Parathyroid adenoma (tissue), 2 donors: ENCODE results near the gene PPCDC.

ENCODE experiments used
- H2AFZ ChIP-seq: fragments of 300-600 bp; sonication (generic); one replicate; pipeline ENCODE4 v1.7.0; 2017; ENCODE audit warnings: antibody characterized with exemption, mild to moderate bottlenecking
- H3K27ac ChIP-seq: fragments of 300-600 bp; sonication (generic); one replicate; pipeline ENCODE4 v1.7.0; 2017
- H3K27me3 ChIP-seq: fragments of 300-600 bp; sonication (generic); one replicate; pipeline ENCODE4 v1.7.0; 2017; ENCODE audit warnings: low read length; ENCODE audit not compliant: control insufficient read depth, insufficient read depth
- H3K36me3 ChIP-seq: fragments of 300-600 bp; sonication (generic); one replicate; pipeline ENCODE4 v1.7.0; 2017; ENCODE audit warnings: low read length; ENCODE audit not compliant: control insufficient read depth, insufficient read depth
- H3K4me1 ChIP-seq: fragments of 300-600 bp; sonication (generic); one replicate; pipeline ENCODE4 v1.7.0; 2017; ENCODE audit warnings: control low read depth
- H3K4me2 ChIP-seq: fragments of 300-600 bp; sonication (generic); one replicate; pipeline ENCODE4 v1.7.0; 2017; ENCODE audit warnings: low read length
- H3K4me3 ChIP-seq: fragments of 300-600 bp; sonication (generic); one replicate; pipeline ENCODE4 v1.7.0; 2017; ENCODE audit warnings: low read depth, low read length
- H3K79me2 ChIP-seq: fragments of 300-600 bp; sonication (generic); one replicate; pipeline ENCODE4 v1.7.0; 2017; ENCODE audit warnings: control low read depth
- H3K9ac ChIP-seq: fragments of 300-600 bp; sonication (generic); one replicate; pipeline ENCODE4 v1.7.0; 2017; ENCODE audit warnings: mild to moderate bottlenecking
- H3K9me3 ChIP-seq: fragments of 300-600 bp; sonication (generic); one replicate; pipeline ENCODE4 v1.7.0; 2017; ENCODE audit warnings: low read length; ENCODE audit not compliant: control insufficient read depth
- CTCF ChIP-seq: fragments of 300-600 bp; sonication (generic); IDR thresholded peaks from one replicate; pipeline ENCODE4 v1.7.0; 2017; ENCODE audit warnings: antibody characterized with exemption, mild to moderate bottlenecking
- donor health status: primary hyperparathyroidism.

Gene PPCDC

DNA sequence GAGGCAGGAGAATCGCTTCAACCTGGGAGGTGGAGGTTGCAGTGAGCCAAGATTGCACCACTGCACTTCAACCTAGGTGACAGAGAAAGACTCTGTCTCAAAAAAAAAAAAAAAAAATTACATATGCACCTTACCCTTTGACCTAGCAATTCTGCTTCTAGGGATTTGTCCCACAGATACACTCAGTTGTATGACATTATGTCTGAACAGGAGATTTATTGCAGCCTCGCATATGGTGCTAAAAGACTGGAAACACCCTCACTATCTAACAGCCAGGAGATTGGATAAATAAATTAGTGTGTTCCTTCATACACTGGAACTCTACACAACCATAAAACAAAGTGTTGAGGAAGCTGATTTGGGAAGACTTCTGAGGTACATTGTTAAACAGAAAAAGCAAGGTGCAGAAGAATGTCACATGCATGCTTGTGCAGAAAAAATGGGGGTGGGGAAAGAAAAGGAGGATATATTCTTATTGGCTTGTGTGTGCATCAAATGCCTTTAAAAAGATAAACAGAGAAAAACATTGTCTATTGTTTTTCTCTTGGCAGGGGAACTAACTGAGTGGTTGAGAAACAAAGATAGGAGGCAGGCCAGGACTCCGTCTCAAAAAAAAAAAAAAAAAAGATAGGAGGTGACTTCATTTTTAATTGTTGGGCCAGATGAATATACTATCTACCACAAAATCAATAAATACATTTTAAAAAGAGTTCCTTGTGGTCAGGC is 30.9 kb downstream of the PPCDC start:
- Histone ChIP-seq H3K4me1 (peaks cover 8% of the 10 kb centered on the region), H3K9ac (no peak overlapping the region), H3K27me3 (no peaks in the 10 kb centered on the region), H3K4me2 (no peak overlapping the region), H3K27ac (no peak overlapping the region), H3K4me3 (no peak overlapping the region), H3K79me2 (no peaks in the 10 kb centered on the region), H2AFZ (no peak overlapping the region), H3K9me3 (no peaks in the 10 kb centered on the region), H3K36me3 (no peaks in the 10 kb centered on the region)
- no peak for TF ChIP-seq CTCF

GRCh38 chr15:75056036-75056435 is 32.6 kb downstream of the PPCDC start:
- Histone ChIP-seq H3K79me2 (no peaks in the 10 kb centered on the region), H3K9me3 (no peaks in the 10 kb centered on the region), H2AFZ (no peak overlapping the region), H3K4me3 (no peak overlapping the region), H3K4me1 (no peaks in the 10 kb centered on the region), H3K4me2 (no peak overlapping the region), H3K27ac (no peak overlapping the region), H3K27me3 (no peaks in the 10 kb centered on the region), H3K9ac (no peak overlapping the region), H3K36me3 (no peaks in the 10 kb centered on the region)
- no peak for TF ChIP-seq CTCF

DNA sequence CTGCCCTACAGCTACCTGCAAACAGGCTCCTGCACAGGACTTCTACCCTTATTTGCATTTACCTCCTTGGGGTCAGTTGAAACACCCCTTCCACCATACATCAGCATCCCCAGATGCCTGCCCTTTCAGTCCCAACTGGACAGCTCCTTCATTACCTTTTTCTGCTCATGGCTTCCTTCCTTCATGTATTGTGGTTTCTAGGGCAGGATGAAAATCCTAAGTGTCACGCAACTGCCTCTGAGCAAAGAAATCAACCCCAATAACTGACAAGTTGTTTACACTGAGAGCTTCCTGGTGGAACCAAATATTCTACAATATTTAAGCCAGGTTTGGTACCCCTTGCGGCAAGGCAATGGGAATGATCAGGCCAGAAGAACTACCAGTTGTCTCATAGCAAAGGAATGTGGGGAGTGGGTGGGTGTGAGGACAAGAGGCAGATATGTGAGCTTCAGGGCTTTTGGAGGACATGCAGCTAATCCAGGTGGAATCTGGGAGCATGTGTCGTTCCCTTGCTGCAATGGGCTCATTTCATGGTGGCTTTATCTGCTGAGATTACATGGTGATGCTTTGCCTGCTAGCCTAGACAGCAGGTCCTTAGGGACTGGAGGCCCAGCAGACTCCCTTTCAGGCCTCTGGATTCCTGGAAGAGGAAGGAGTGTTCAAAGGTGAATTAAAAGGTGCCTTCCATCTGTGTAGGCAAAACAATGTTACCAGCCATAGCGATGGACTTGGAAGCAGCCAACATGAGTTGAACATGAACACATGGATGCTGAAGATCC is 34.9 kb downstream of the PPCDC start:
- no peak overlapping the region for H3K4me2 ChIP-seq
- H3K27ac ChIP-seq, result no peak overlapping the region
- no peak for TF ChIP-seq CTCF
- H3K9me3 ChIP-seq, result no peaks in the 10 kb centered on the region
- H3K27me3 ChIP-seq, result no peaks in the 10 kb centered on the region
- no peaks in the 10 kb centered on the region for H3K4me1 ChIP-seq
- no peaks in the 10 kb centered on the region for H3K79me2 ChIP-seq
- no peak overlapping the region for H3K4me3 ChIP-seq
- H3K9ac ChIP-seq, result no peak overlapping the region
- H2AFZ ChIP-seq, result no peak overlapping the region
- no peaks in the 10 kb centered on the region for H3K36me3 ChIP-seq

- Histone ChIP-seq H3K27me3 (no peaks in the 10 kb centered on the region), H3K4me1 (no peaks in the 10 kb centered on the region), H3K4me2 (no peak overlapping the region), H3K4me3 (no peak overlapping the region), H3K9me3 (no peaks in the 10 kb centered on the region), H3K36me3 (no peaks in the 10 kb centered on the region), H3K27ac (no peak overlapping the region), H3K79me2 (no peaks in the 10 kb centered on the region), H2AFZ (no peak overlapping the region), H3K9ac (no peak overlapping the region)
- no peak for TF ChIP-seq CTCF
Observed at GRCh38 chr15:75059607-75060006, 36.2 kb downstream of the PPCDC start.
